Spleen (tissue), 7 donors: ENCODE measurements around the gene LEF1.

Experiments
- POLR2A ChIP-seq, 3 donors: fragments of 450-650 bp; IDR thresholded peaks; one replicate each; pipeline ENCODE4 v1.5.1; 2017; ENCODE audit warnings: antibody characterized with exemption in 3 of 3, mild to moderate bottlenecking in 1 of 3
- POLR2AphosphoS5 ChIP-seq, 3 donors: sonication (generic); formaldehyde crosslinking; IDR thresholded peaks; one replicate each; pipeline ENCODE4 v1.5.1; 2017; ENCODE audit warnings: antibody characterized with exemption in 3 of 3
- TF ChIP-seq, protein P1 (sequence below), 11 experiments: fragments of 200-600 bp in 7 of 11; fragments of 450-650 bp in 4 of 11; sonication (generic) in 4 of 11; IDR thresholded peaks in 8 of 11; conservative IDR thresholded peaks in 3 of 11; 1 replicate in 7 of 11; 2 replicates in 4 of 11; pipeline versions ENCODE4 v1.4.0 to v1.8.0; 2016 to 2021; ENCODE audit warnings: antibody characterized with exemption in 11 of 11, inconsistent platforms in 4 of 11, mild to moderate bottlenecking in 1 of 11
- donor health status: DM: no; HTN: no; CAD: no; lungs with moderate emphysema.
- donor health status: DM: no; HTN: no; CAD: no.
- donor health status: DM: no; HTN: no; CAD: no.

DNA sequence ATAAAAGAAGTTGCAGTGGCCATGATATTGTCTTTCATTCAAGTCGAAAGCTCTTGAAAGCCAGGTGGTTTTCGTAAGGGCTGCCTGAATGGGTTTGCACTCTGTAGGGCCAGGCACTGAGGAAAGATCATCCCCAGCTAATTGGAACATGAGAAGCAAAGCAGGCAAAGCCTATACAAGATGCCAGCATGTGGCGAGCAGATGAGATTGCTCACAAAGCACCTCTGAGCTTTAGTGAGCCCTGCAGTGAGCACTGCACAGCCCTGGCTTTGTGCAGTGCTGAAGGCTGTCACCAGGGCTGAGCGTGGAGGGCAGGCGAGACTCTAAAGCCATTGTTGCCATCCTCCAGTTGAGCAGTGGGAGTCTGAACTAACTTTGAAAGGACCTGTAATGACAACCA lies 125.2 kb downstream of the LEF1 start:
- TF ChIP-seq, protein P1, sequence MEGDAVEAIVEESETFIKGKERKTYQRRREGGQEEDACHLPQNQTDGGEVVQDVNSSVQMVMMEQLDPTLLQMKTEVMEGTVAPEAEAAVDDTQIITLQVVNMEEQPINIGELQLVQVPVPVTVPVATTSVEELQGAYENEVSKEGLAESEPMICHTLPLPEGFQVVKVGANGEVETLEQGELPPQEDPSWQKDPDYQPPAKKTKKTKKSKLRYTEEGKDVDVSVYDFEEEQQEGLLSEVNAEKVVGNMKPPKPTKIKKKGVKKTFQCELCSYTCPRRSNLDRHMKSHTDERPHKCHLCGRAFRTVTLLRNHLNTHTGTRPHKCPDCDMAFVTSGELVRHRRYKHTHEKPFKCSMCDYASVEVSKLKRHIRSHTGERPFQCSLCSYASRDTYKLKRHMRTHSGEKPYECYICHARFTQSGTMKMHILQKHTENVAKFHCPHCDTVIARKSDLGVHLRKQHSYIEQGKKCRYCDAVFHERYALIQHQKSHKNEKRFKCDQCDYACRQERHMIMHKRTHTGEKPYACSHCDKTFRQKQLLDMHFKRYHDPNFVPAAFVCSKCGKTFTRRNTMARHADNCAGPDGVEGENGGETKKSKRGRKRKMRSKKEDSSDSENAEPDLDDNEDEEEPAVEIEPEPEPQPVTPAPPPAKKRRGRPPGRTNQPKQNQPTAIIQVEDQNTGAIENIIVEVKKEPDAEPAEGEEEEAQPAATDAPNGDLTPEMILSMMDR (IDR thresholded peaks at IDR 0.05 in 8 of 11, conservative IDR thresholded peaks at IDR 0.05 in 3 of 11) = no peak
- TF ChIP-seq POLR2A (IDR thresholded peaks at IDR 0.05) (no peak), POLR2AphosphoS5 (IDR thresholded peaks at IDR 0.05) (no peak)
